ENCODE measurements around the gene ZNF76. TPM values are rescaled to one million over a fixed set of nuclear protein-coding genes. Genes with fewer than 3 reads are reported as not detected.

ZNF76 gene
- total and polyA plus RNA-seq, 2 of the 8 experiments (the other 6 are each of a cell fraction or from before 2014, with no cell fraction given) = 17.9 to 23.9 TPM

- Histone ChIP-seq H2BK15ac (ENCODE audit: low read length) (no peak overlapping the region), H3K9ac (replicated peaks in 1 of 4; ENCODE audit: extremely low read depth in 1 of 4, low read depth in 3 of 4, low read length in 3 of 4) (no peak overlapping the region), H3K4me1 (replicated peaks in 1 of 4; ENCODE audit: control insufficient read depth in 3 of 4, insufficient read depth in 4 of 4, low read length in 3 of 4) (peaks cover 7 to 29% (median 13%) of the 10 kb centered on the region in 4 experiments), H3K23ac (ENCODE audit: insufficient read length) (no peak overlapping the region), H4K5ac (ENCODE audit: insufficient read length, low read depth, low read length) (no peak overlapping the region), H2BK120ac (replicated peaks; ENCODE audit: low read depth, low read length) (no peak overlapping the region), H3K4ac (replicated peaks; ENCODE audit: insufficient read length, low read depth, low read length) (no peak overlapping the region), H2BK20ac (ENCODE audit: low read length) (no peak overlapping the region), H3K4me2 (ENCODE audit: insufficient read depth in 1 of 2, low read depth in 2 of 2, low read length in 2 of 2) (no peak overlapping the region), H3K14ac (ENCODE audit: insufficient read length) (no peak overlapping the region), H3K9me3 (ENCODE audit: insufficient read depth in 2 of 2, low read depth in 1 of 2, low read length in 1 of 2) (no peaks in the 10 kb centered on the region), H2AFZ (ENCODE audit: low read length) (no peak overlapping the region), H4K91ac (replicated peaks; ENCODE audit: insufficient read length, low read length) (no peak overlapping the region), H3K18ac (ENCODE audit: extremely low read depth, low read length) (no peak overlapping the region), H2AK5ac (ENCODE audit: low read depth, low read length) (no peak overlapping the region), H3K27me3 (replicated peaks in 1 of 4; ENCODE audit: control insufficient read depth in 3 of 4, extremely low read depth in 1 of 4, insufficient read depth in 3 of 4, low read length in 3 of 4) (peaks cover 0 to 17% (median 13%) of the 10 kb centered on the region in 4 experiments; a peak in 6 of 7 replicates), H2BK12ac (ENCODE audit: low read depth, low read length) (no peak overlapping the region), H4K20me1 (replicated peaks in 1 of 2; ENCODE audit: control insufficient read depth in 1 of 2, insufficient read depth in 2 of 2, low read length in 2 of 2) (peaks cover 16 to 23% of the 10 kb centered on the region in 2 experiments), H3K4me3 (ENCODE audit: extremely low read depth in 1 of 4, insufficient read depth in 2 of 4, low read depth in 3 of 4, low read length in 4 of 4) (no peak overlapping the region), H3K27ac (ENCODE audit: low read depth, low read length) (no peak overlapping the region), H3K36me3 (ENCODE audit: control insufficient read depth in 2 of 4, insufficient read depth in 4 of 4, low read length in 3 of 4) (no peaks in the 10 kb centered on the region), H3K56ac (replicated peaks; ENCODE audit: insufficient read length, low read depth, low read length) (no peak overlapping the region), H3K23me2 (ENCODE audit: low read depth, low read length) (no peaks in the 10 kb centered on the region), H2BK5ac (ENCODE audit: low read depth, low read length) (no peak overlapping the region), H3K79me2 (ENCODE audit: control insufficient read depth in 1 of 2, insufficient read depth in 2 of 2, low read length in 2 of 2) (no peaks in the 10 kb centered on the region), H4K8ac (ENCODE audit: extremely low read depth, insufficient read depth, low read length) (no peak overlapping the region), H3K79me1 (ENCODE audit: low read depth, low read length) (no peaks in the 10 kb centered on the region)
- 90% methylated on average over 13 of the region's 13 CpGs; no CpG with 5 or more reads in 1 of the 2 experiments for WGBS, 2 experiments (ENCODE audit: extremely low coverage in 1 of 2, insufficient coverage in 1 of 2, insufficient read length in 1 of 2, insufficient replicate concordance in 2 of 2, low coverage in 1 of 2, low lambda C conversion rate in 2 of 2, missing lambda C conversion rate in 1 of 2)
- CTCF ChIA-PET (ENCODE audit: partially characterized antibody) = interaction anchor here (0.6 to 9.6 kb wide), 10 partner anchors 16 to 118 kb away, joined by 3 to 143 read pairs (median 12); partner anchors contain the start of genes SCUBE3, TCP11 and ZNF76
- POLR2A ChIA-PET (ENCODE audit: partially characterized antibody) = interaction anchor here (1.0 to 1.3 kb wide), 2 partner anchors 16 to 28 kb away, joined by 3 read pairs; partner anchors contain the start of gene SCUBE3
- FAIRE-seq (no peak), DNase-seq (ENCODE audit: low read depth in 1 of 2, low spot score in 2 of 2) (no peak)
- TF ChIP-seq EZH2 (IDR thresholded peaks at IDR 0.05; ENCODE audit: low read depth, low read length, severe bottlenecking) (no peak), SIN3A (conservative IDR thresholded peaks at IDR 0.05 in 1 of 2, IDR thresholded peaks at IDR 0.05 in 1 of 2; ENCODE audit: low read depth in 1 of 2, low read length in 2 of 2) (no peak), HDAC2 (IDR thresholded peaks at IDR 0.05; ENCODE audit: borderline replicate concordance in 1 of 2, low read depth in 2 of 2, low read length in 2 of 2) (no peak), GTF2F1 (IDR thresholded peaks at IDR 0.05; ENCODE audit: borderline replicate concordance, low read depth, low read length) (no peak), TEAD4 (IDR thresholded peaks at IDR 0.05; ENCODE audit: low read depth, low read length) (no peak)
Measured at GRCh38 chr6:35242906-35243305, 16.6 kb upstream of the ZNF76 start.
